DMS53 treated with DMSO at 0.1 percent for 48 hours (cell line): Measurements from ENCODE around the gene ZNF772.
A peak's percentile ranks its signal among the peaks of the same experiment; 100 is the strongest.
"Not testable (repeated sequence)": the region's sequence is repeated elsewhere in the genome, so short reads cannot be mapped to it uniquely, and the experiment has no call there.

Experiments
- DNase-seq: peaks from one replicate; lab custom pipeline; 2025; ENCODE audit not compliant: unreplicated experiment; lab: John Stamatoyannopoulos, UW

ZNF772 gene

DNA sequence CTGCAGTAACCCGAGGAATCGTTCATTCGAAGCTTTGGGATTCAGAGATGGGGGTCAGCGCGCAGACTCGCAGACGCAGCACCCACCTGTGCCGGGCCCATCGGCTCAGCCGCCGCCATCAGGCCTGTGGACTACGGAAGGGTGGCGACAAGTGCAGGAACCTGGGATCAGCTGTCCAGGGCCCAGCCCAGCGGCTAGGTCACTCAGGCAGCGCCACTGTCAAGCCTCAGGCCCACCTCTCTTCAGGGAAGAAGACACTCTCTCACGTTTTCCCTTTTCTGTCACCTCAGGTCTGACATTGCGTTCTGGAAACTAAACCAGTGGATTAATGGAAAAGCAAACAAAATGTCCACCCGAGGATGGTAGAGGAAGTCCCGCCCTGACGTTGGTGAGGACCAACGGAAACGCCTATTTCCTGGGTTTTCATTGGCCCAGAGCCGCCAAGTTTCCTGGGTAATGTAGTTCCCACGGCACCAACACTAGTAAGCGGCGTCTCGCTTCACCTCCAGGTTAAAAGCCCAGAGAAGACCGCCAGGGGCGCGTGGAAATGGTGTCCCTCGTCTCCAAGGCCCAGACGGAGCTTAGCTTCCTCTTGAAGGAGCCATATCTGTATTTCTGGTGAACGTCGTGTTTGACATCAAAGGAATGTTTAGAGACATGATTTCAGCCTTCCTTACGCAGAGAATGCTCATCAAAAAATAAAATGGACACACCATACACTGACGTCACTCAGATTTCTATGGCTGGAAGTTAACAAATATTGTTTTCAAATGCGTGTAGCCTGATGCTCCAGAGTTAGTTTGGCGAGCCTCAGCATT, at the start of gene ZNF772:
Gene ZNF772, minus strand, starts transcription at position 376 of the 818 bp plus-strand sequence. Its CDS starts 257 bp downstream, at position 119.
- peak; percentile 95 for DNase-seq

DNA sequence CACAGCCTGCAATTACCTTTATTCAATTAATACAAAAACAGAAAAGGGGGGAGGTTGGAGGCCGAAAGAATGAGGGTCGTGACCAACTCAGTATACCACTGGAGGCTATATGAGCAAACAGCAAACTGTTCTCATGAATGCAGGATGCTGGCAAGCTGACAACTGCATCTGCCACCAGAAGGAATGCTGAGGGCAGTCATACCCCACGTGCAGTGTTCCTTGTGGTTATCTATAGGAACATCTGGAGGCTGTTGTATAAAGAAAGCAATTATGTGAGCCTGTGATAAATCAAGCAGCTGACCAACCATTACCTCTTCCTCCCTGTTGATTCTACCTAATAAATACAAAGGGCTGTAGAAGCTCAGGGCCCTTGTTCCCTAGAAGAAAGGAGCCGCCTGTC, 40.7 kb upstream of the ZNF772 start:
- DNase-seq, result not testable (repeated sequence)

DNA sequence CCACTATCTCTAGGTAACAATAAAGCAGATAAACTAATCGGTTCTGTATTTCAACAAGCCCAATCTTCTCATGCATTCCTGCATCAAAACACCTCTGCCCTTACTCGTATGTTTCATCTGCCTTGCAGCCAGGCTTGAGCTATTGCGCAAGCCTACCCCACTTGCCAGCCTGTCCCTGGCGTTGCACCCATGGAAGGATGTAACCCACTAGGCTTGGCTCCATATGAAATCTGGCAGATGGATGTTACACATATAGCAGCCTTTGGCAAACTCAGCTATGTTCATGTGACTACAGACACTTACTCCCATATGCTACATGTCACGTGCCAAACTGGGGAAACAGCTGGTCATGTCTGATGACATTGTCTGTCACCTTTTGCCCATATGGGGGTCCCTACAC, 37.9 kb upstream of the ZNF772 start:
- no peak for DNase-seq

DNA sequence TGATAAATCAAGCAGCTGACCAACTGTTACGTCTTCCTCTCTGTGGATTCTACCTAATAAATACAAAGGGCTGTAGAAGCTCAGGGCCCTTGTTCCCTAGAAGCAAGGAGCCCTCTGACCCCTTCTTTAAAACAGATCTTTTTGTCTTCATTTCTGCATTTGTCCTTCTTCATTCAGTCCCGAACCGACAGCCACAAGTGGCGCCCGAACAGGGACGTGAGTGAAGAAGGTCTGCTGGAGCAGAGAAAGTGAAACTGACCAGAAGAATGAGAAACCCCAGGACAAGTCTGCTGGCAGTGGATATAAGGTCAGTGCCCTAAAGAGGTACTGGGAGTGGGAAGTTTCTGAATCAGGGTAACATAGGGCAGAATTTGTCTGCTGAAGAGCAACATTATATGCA, 35.5 kb upstream of the ZNF772 start:
- no peak for DNase-seq

DNA sequence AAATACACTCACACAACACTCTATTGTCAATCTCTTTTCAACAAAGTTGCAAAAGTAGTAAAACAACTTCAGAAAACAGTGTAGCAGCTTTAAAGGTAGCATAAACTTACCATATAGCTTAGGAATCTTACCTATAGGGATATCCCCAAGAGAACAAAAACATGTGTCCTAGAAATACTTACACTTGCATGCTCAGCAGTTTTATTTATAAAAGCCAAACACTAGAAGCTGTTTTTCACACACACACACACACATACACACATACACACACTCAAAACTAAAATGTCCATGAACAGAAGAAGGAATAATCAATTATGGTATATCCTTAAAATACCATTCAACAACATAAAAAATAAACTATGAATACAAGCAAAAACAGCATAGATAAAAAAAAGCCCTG, 34.1 kb upstream of the ZNF772 start:
- no peak for DNase-seq

DNA sequence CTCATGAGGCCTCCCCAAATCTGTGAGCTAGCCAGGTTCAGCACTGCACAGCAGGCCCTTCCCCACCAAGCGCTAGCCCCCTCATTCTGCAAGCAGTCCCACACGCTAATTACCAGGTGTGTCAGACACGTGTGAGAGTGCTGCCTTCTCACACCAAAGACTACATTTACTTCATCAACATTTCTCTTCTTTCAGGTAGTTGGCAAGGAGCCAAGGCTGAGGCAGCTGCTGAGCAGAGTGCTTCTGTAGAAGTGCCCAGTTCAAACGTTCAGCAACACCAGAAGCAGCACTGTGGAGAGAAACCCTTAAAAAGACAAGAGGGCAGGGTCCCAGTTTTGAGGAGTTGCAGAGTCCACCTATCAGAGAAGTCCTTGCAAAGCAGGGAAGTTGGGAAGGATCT, 28.8 kb upstream of the ZNF772 start:
- no peak for DNase-seq

DNA sequence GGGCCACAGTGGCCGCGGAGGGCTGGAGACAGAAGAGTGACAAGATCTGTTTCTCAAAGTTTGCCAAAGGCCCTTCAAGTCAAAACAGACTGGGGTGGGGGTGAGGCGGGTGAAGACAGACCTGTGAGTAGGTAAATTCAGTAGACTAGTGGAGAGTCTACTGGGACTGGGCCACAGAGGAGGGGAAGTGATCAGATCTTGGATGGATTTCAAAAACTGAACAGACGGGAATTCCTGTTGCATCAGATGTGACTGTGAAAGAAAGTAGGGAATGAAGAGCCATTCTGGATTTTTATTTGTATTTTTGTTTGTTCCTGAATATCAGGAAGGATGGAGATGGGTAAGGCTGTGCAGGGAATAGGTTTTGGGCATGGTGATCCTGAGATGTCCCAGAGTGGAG, 23.0 kb upstream of the ZNF772 start:
- DNase-seq, result not testable (repeated sequence)

DNA sequence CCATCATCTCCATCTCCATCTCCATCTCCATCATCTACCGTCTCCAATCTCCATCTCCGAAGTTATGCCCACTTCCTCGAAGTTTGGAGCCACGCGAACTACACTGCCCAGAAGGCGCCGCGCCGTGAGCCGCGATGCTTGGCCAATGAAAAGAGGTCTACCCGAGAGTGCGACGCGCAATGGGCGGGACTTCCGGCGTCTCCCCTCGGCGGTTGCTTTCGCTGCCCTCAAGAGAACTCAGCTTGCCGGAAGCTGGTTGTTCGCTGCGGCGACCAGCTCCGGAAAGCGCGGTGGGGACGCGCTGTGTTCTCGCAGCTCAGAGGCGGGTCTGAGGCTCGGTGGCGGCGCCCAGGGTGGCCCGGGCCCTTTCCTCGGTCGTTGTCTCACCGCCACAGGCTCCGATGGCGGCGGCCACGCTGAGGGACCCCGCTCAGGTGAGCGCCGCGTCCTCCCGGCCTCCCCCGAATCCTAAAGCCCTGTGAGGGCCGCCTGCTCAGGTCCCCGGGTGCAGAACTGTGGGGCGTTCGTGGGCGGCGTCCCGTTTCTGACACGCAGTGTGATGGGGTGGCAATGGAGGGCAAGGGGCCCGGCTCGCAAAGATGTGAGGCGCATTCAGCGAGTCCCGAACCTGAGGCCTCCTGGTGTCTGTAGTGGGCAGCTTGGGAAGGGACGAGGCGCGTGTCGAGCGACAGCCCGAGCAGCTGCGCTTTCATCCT, 22.5 kb upstream of the ZNF772 start, which contains the start of gene ZNF773:
Gene ZNF773, plus strand, starts transcription at position 259 of the 716 bp plus-strand sequence. Its CDS starts 143 bp downstream, at position 402.
- not testable (repeated sequence) for DNase-seq

DNA sequence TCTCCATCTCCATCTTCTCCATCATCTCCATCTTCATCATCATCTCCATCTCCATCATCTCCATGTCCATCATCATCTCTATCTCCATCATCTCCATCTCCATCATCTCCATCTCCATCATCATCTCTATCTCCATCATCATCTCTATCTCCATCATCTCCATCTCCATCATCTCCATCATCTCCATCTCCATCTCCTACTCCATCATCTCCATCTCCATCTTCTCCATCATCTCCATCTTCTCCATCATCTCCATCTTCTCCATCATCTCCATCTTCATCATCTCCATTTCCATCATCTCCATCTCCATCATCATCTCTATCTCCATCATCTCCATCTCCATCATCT, 21.9 kb upstream of the ZNF772 start:
- DNase-seq, result not testable (repeated sequence)

DNA sequence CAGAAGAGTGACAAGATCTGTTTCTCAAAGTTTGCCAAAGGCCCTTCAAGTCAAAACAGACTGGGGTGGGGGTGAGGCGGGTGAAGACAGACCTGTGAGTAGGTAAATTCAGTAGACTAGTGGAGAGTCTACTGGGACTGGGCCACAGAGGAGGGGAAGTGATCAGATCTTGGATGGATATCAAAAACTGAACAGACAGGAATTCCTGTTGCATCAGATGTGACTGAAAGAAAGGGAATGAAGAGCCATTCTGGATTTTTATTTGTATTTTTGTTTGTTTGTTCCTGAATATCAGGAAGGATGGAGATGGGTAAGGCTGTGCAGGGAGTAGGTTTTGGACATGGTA, 10.9 kb upstream of the ZNF772 start:
- not testable (repeated sequence) for DNase-seq

DNA sequence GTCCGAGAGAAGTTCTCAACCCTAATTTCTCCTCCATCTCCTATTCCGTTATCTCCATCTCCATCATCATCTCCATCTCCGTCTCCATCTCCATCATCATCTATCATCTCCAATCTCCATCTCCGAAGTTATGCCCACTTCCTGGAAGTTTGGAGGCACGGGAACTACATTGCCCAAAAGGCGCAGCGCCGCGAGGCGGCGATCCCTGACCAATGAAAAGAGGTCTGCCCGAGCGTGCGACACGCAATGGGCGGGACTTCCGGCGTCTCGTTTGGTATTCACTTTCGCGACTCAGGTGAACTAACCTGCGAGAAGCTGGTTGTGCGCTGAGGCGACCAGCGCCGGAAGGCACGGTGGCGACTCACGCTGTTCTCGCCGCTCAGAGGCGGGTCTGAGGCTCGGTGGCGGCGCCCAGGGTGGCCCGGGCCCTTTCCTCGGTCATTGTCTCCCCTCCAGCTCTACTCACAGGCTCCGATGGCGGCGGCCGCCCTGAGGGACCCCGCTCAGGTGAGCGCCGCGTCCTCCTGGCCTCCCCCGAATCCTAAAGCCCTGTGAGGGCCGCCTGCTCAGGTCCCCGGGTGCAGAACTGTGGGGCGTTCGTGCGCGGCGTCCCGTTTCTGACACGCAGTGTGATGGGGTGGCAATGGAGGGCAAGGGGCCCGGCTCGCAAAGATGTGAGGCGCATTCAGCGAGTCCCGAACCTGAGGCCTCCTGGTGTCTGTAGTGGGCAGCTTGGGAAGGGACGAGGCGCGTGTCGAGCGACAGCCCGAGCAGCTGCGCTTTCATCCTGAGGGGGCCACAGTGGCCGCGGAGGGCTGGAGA, 10.3 kb upstream of the ZNF772 start, which contains the start of gene ZNF419:
Gene ZNF419, plus strand, starts transcription at position 274 of the 822 bp plus-strand sequence. Its CDS starts 201 bp downstream, at position 475.
- DNase-seq, result peak; percentile 85

DNA sequence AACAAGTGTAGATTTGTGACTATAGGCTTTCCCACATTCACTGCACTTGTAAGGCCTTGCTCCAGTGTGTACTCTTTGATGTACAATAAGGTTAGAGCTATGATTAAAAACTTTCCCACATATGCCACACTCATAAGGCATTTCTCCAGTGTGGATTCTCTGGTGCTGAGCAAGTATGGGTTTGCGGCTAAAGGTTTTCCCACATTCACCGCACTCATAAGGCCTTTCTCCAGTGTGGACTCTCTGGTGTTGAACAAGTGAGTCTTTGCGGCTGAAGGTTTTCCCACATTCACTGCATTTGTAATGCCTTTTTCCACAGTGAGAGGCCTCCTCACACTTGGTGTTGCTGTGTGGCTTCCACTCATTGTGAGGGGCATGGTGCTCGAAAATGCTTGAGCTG, 3.7 kb downstream of the ZNF772 start:
- DNase-seq, result no peak

DNA sequence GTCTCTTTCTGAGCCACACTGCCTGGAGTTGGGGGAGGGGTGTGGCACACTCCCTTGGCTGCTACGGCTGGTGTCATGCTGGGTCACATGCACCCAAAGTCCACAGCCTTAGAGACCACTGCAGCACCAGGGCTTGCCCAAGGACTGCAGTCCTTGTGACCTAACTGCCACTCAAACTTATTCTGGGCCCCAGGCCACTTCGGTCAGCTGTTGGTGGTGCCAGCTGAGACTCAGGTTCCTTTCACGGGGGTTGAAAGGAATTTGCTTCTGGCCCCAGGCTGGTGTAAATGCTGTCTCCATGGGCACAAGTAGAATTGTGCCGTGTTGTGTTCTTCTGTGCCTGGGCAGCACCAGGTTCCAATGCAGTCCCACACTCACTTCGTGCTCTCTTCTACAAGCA, 10.9 kb downstream of the ZNF772 start:
- DNase-seq, result no peak

DNA sequence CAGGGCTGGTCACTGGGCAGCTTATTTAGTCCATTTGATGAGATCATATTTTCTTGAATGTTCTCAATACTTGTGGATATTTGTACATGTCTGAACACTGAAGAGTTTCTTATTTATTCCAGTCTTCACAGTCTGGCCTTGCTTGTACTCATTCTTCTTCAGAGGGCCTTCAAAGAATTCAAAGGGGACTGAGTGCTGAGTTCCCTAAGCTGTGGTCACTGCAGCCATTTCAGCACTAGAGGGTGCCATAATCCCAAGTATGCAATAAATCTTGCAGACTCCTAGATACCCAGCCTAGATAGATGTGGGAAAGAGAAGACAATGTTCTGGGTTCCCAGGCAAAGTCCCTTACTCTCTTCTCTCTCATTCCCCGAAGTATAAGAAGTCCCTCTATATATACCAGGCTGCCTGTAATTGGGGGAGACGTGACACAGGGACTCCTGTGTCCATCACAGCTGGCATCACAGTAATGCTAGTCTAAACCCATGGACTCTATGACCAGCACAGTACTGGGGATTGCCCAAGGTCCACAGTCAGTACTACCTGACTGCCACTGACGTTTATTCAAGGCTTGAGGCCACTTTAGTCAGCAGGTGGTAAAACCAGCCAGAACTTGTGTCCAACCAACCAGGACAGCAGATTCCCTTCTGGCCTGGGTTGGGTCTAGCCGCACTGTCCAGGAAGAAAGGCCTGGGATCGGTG, 11.5 kb downstream of the ZNF772 start:
- peak; percentile 31 for DNase-seq

DNA sequence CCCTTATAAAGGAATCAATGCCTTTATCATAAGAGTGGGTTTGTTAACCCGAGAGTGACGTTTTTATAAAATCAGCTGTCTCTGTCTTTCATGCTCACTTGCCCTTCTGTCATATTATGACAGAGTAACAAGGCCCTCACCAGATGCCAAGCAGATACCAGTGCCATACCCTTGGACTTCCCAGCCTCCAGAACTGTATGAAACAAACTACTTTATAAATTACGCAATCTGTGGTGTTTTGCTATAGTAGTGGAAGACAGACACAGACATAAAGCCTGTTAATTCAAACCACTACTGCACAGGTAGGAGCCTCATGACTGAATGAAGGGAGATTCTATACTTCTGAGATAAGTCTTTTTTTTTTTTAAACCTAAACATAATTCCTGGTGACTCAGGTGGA, 25.1 kb downstream of the ZNF772 start:
- DNase-seq, result no peak

DNA sequence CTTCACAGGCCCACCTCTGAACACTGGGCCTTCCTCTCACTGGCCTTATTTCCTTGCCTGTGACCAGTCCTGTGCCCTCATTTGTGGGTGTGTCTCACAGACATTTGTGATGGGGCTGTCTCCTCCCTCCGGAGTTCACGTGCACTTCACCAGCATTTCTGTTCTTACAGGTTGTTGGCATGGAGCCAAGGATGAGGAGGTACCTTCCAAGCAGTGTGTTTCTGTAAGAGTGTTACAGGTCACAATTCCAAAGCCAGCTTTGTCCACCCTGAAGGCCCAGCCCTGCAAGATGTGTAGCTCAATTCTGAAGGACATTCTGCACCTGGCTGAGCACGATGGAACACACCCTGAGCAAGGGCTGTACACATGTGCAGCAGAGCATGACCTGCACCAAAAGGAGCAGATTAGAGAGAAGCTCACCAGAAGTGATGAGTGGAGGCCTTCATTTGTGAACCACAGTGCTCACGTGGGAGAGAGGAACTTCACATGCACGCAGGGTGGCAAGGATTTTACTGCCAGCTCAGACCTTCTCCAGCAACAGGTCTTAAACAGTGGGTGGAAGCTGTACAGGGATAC, 34.2 kb downstream of the ZNF772 start:
- DNase-seq, result no peak

DNA sequence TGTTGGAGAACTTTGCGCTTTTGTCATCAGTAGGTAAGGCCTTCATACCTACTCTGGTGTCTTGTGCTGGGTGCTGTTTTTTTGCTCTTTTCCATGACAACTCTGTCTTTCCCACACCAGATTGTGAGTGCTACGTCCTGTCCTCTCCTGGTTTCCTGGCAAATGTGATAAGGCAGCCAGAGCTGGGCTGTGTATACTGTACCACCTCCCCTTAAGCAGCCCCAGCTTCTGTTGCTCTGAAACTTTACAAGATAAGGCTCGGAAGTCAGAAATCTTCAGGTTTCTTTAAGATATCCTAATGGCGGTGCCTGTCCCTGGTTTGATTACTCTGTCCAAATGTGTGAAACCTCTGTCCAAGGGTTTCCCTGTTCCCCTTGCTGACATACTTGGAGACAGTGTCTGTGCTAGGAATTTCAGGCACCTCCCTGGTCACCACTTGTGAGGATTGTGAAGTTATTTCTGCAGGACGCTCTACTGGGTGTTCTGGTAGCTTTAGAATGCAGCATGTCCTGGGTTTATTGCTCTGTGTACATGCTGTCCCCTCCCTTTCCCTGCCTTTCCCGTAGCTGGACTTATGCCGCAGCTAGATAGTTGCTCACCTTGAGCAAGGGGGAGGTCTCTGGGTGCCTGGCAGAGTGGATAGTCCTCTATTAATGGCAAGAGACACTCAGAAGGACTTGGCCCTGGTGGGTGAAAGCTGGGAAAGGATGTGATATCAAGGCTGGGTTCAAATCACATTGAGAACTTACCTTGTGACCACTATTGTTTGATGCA, 35.2 kb downstream of the ZNF772 start:
- DNase-seq, result no peak

DNA sequence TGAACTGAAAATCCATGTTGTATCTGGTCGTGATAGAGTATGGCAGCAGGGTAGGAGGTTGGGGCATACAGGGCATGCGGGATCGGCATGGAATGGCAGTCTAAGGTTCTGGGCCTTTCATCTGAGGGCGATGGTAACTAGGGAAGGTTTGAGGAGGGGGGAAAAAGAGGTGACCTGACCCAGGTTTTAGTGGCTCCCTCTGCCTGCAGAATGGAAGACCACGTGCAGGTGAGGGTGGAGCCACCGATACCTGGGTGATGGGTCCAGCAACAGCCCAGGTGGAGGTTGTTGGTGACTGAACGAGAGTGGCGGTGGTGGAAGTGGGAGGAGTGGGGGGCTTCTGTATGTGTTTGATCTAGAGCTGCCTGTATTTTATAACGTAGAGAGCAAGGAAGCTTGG, 38.4 kb downstream of the ZNF772 start:
- no peak for DNase-seq

DNA sequence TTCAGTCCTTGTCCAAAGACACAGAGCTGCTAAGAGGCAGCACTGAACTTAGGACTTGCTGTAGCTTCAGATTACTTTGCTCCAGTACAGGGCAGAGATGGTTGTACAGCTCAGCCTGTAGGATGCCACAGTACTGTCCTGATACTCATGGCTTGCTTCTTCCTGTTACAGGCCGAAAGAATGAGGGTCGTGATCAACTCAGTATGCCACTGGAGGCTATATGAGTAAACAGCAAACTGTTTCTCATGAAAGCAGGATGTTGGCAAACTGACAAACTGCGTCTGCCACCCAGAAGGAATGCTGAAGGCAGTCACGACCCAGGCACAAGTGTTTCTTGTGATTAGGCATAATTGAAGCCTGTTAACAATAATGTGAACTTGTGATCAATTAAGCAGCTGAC, 39.4 kb downstream of the ZNF772 start:
- no peak for DNase-seq

DNA sequence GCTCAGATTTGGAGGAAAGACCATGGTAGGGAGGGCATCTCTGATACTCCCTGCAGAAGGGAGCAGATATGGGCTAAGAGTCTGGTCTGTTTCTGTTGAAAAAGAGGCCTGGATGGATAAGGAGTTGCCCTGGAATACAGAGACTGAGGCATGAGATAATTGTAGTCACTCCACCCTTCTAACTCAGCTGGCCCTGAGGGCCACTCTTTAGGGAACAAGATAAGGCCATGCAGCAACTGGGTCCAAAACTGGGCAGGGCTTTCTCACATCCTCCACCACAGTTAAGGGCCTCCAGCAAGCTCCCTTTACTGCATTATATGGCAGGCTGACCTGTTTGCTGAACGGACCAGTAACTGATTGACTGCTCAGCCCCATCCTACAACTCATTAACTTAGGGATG, 40.9 kb downstream of the ZNF772 start:
- DNase-seq, result no peak
